RWPE1 (cell line): ENCODE measurements around the gene STX18.
"Not testable (repeated sequence)": the region's sequence is repeated elsewhere in the genome, so short reads cannot be mapped to it uniquely, and the experiment has no call there.

ENCODE experiments used
- CTCF ChIA-PET: fragments of 350-600 bp; sonication (Branson Sonifier 250); formaldehyde crosslinking; extraction: SDS; loops from one replicate; lab custom pipeline; 2021; lab: Yijun Ruan, JAX
- POLR2A ChIA-PET: fragments of 400-600 bp; formaldehyde crosslinking; extraction: SDS; loops from one replicate; lab custom pipeline; 2020; ENCODE audit warnings: antibody characterized with exemption; ENCODE audit not compliant: low non-redundant PET; lab: Yijun Ruan, JAX
- DNase-seq: peaks from one replicate; pipeline ENCODE4 v3.0.0; 2012; ENCODE audit warnings: low spot score
- H3K27ac ChIP-seq: fragments of 450-650 bp; 2 replicates; pipeline ENCODE4 v1.5.1; 2017
- TF ChIP-seq, protein P1 (sequence below): fragments of 450-650 bp; conservative IDR thresholded peaks from 2 replicates; pipeline ENCODE4 v1.5.1; 2017; ENCODE audit warnings: low read depth, mild to moderate bottlenecking

The STX18 gene

DNA sequence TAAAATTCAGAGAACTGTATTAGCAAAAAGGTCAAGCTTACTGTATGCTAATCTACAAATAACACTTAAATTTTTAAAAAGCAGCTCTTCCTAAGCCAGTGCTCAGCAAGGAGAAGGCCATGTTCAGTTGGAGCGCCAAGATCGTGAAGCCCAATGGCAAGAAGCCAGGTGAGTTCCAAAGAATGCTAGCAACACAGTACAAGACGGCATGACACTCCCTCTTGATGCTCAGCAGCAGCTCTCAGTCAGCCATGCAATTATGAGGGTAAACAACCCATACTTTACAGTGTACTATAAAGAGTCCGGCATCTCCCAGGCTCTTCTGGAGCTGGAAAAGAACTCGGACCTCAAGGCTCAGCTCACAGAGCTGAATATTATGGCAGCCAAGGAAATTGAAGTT, 34.9 kb downstream of the STX18 start:
- POLR2A ChIA-PET, result no interaction called here
- H3K27ac ChIP-seq, result no peak overlapping the region
- TF ChIP-seq, protein P1, sequence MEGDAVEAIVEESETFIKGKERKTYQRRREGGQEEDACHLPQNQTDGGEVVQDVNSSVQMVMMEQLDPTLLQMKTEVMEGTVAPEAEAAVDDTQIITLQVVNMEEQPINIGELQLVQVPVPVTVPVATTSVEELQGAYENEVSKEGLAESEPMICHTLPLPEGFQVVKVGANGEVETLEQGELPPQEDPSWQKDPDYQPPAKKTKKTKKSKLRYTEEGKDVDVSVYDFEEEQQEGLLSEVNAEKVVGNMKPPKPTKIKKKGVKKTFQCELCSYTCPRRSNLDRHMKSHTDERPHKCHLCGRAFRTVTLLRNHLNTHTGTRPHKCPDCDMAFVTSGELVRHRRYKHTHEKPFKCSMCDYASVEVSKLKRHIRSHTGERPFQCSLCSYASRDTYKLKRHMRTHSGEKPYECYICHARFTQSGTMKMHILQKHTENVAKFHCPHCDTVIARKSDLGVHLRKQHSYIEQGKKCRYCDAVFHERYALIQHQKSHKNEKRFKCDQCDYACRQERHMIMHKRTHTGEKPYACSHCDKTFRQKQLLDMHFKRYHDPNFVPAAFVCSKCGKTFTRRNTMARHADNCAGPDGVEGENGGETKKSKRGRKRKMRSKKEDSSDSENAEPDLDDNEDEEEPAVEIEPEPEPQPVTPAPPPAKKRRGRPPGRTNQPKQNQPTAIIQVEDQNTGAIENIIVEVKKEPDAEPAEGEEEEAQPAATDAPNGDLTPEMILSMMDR, result no peak
- CTCF ChIA-PET, result interaction anchor here (0.7 kb wide), 1 partner anchor 704 kb away, joined by 4 read pairs; no protein-coding TSS in a partner anchor
- no peak for DNase-seq

GRCh38 chr4:4505211-4505610, 36.6 kb downstream of the STX18 start:
- DNase-seq, POLR2A ChIA-PET, H3K27ac ChIP-seq, CTCF ChIA-PET: not testable (repeated sequence)

DNA sequence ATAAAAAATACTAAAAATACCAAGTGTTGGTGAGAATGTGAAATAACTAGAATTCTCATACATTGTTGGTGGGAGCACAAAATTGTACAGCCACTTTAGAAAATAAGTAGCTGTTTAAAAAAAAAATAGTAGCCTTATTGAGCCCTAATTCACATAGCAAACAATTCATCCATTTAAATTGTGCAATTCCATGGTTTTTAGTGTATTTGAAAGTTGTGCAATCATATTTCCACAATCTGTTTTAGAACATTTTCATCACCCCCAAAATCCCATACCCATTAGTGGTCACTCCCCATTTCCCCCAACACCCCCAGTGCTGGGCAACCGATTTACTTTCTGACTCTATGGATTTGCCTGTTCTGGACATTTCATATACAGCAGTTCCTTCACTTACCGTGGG, 37.1 kb downstream of the STX18 start:
- no peak overlapping the region for H3K27ac ChIP-seq
- DNase-seq, result no peak
- ChIA-PET POLR2A (no interaction called here), CTCF (interaction anchor here (0.9 kb wide), 1 partner anchor 15 kb away, joined by 4 read pairs; no protein-coding TSS in a partner anchor)
- TF ChIP-seq, protein P1, result no peak

DNA sequence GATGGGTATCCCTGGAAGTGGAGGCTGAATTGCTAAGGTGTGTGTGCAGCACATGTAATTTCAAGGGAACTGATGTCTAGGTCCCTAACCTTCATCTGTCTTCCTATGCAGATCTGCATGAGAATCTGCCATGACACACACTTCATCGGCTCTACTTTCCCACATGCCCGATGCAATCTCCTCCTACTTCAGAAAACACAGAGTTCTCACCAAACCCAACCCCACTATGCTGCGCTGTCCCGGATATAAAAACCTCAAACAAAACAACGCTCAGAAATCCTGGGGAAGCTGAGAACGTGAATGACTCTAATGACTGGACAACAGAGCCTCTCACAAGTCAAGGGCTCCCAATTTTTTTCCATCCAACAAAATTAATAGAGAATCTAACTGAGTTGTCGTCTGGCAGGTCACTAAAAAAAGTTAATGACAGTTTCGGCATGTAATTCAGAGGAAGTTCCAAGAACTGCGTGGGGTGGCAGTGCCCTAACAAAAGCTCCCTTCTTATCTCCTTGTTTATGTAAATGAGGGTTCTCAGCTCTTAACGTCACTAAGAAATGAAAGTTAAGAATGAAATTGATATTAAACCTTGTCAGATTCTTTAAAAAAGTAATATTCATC, 39.0 kb downstream of the STX18 start:
- DNase-seq, result no peak
- H3K27ac ChIP-seq, result no peak overlapping the region
- ChIA-PET POLR2A (no interaction called here), CTCF (no interaction called here)
- TF ChIP-seq, protein P1, result no peak

DNA sequence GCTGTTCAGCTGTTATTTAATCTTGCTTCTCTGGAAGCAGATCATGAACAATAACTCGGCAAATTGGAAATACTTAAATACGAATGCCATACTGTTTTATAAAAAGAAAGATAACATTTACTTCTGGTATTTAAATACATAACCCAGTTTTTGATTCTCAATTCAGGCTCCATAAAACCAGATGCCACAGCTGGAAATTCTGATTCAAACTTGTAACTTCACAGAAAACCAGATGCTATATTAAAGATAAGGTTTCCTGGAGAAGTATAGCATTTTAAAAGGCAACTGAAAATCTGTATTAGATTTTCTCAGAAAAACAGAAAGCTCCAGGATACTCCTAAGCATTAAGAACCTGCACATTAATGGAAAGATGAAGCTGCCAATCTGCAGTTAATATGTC, 40.2 kb downstream of the STX18 start:
- ChIA-PET POLR2A (no interaction called here), CTCF (no interaction called here)
- no peak for DNase-seq
- TF ChIP-seq, protein P1, result no peak
- H3K27ac ChIP-seq, result no peak overlapping the region

DNA sequence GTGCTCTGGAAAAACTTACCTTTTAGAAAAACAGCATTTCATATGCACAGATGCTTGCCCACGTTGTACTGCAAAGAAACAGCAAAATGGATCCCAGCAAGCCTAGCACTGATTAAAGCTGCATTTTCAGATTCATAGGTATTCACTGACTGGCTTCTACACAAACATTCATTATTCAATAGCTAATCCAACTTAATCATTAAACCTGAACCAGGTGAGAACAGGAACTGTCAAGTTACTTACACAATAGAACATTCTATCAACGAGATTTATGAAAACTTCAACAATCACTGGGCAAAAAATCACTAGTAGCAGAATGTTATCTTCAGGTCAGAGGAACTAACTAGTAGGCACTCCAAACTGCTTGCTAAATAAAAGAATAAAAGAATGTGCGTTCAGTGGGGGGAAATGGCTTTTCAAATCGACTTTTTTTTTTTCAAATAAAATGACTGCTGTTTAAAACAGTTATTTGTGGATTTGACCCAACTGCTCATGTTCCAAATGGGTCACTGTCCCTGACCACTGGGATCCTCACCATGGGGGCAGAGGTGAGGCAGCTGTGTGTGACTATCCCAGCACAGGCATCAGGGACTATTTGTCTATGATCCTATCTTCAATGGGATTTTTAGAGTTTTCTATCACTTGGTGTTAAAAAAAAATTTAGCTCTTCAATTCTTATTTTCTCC, 42.3 kb downstream of the STX18 start:
- CTCF ChIA-PET, result no interaction called here
- TF ChIP-seq, protein P1, result no peak
- no peak for DNase-seq
- POLR2A ChIA-PET, result no interaction called here
- H3K27ac ChIP-seq, result no peak overlapping the region
